GM12892 (cell line): ENCODE data around the gene OLIG1.

Experiments used
- DNase-seq: peaks from one replicate; pipeline ENCODE4 v3.0.0; 2011; ENCODE audit not compliant: insufficient read length
- FAIRE-seq: peaks from 2 replicates; lab custom pipeline; 2011; peaks lifted over from hg19 to GRCh38; lab: Jason Lieb, UNC
- POLR2A ChIP-seq: IDR thresholded peaks from 2 replicates; pipeline ENCODE4 v1.6.1; 2011; ENCODE audit warnings: low read depth, low read length, control low read depth
- POLR2AphosphoS5 ChIP-seq: IDR thresholded peaks from 2 replicates; pipeline ENCODE4 v1.6.1; 2011; ENCODE audit warnings: low read depth, low read length, control low read depth
- TAF1 ChIP-seq: IDR thresholded peaks from 2 replicates; pipeline ENCODE4 v1.6.1; 2011; ENCODE audit warnings: low read depth, mild to moderate bottlenecking, control low read depth, low read length, borderline replicate concordance

The OLIG1 gene

GRCh38 chr21:33069645-33069993, 322 bp upstream of the OLIG1 start:
- no peak for FAIRE-seq
- DNase-seq: no peak
- TF ChIP-seq TAF1 (no peak), POLR2AphosphoS5 (no peak), POLR2A (no peak)

- FAIRE-seq: no peak
- no peak for TF ChIP-seq TAF1
- no peak for TF ChIP-seq POLR2A
- TF ChIP-seq POLR2AphosphoS5: no peak
- DNase-seq: no peak
These were observed 730 bp downstream of the OLIG1 start for GRCh38 chr21:33070744-33070997.

GRCh38 chr21:33070998-33071769, 1.2 kb downstream of the OLIG1 start:
- TF ChIP-seq POLR2A: no peak
- no peak for TF ChIP-seq TAF1
- TF ChIP-seq POLR2AphosphoS5: no peak
- DNase-seq (no peak), FAIRE-seq (no peak)

- TF ChIP-seq POLR2AphosphoS5: no peak
- TF ChIP-seq POLR2A: no peak
- no peak for TF ChIP-seq TAF1
- DNase-seq: no peak
- FAIRE-seq: peak; percentile 38
These were observed 1.9 kb downstream of the OLIG1 start for GRCh38 chr21:33071770-33072306.

GRCh38 chr21:33073636-33074035, 3.7 kb downstream of the OLIG1 start:
- FAIRE-seq (no peak), DNase-seq (no peak)
- TF ChIP-seq POLR2A (no peak), POLR2AphosphoS5 (no peak), TAF1 (no peak)

GRCh38 chr21:33075128-33075527, 5.2 kb downstream of the OLIG1 start:
- FAIRE-seq: no peak

GRCh38 chr21:33075596-33076195, 5.8 kb downstream of the OLIG1 start:
- FAIRE-seq: no peak
- TF ChIP-seq POLR2AphosphoS5 (no peak), TAF1 (no peak)
- DNase-seq: no peak

More at GRCh38 chr21:33075128-33075527, 5.2 kb downstream of the OLIG1 start:
- TF ChIP-seq POLR2A (no peak), POLR2AphosphoS5 (no peak), TAF1 (no peak)
- DNase-seq: no peak

GRCh38 chr21:33076600-33077329, 6.8 kb downstream of the OLIG1 start:
- no peak for DNase-seq
- no peak for FAIRE-seq
- TF ChIP-seq POLR2AphosphoS5 (no peak), POLR2A (no peak)

- peak; percentile 54 for DNase-seq
- FAIRE-seq: peak; percentile 97
- TF ChIP-seq TAF1: no peak
- TF ChIP-seq POLR2A: no peak
- TF ChIP-seq POLR2AphosphoS5: no peak
These were observed 9.1 kb downstream of the OLIG1 start for GRCh38 chr21:33078907-33079582.

- DNase-seq (no peak), FAIRE-seq (peak; percentile 70)
These were observed 10.4 kb downstream of the OLIG1 start for GRCh38 chr21:33080376-33080775.

GRCh38 chr21:33080776-33081175, 10.8 kb downstream of the OLIG1 start:
- no peak for TF ChIP-seq POLR2A
- TF ChIP-seq POLR2AphosphoS5: no peak
- no peak for TF ChIP-seq TAF1
- DNase-seq: no peak
- FAIRE-seq: no peak

More at GRCh38 chr21:33080376-33080775, 10.4 kb downstream of the OLIG1 start:
- TF ChIP-seq POLR2AphosphoS5: no peak
- no peak for TF ChIP-seq TAF1
- TF ChIP-seq POLR2A: no peak
